ENCODE data around the gene PRELID1. TPM values are rescaled to one million over a fixed set of nuclear protein-coding genes. Genes with fewer than 3 reads are reported as not detected.

PRELID1 gene
- total RNA-seq, 2 experiments from 2014 or later, result 33.1 to 35.0 TPM

DNA sequence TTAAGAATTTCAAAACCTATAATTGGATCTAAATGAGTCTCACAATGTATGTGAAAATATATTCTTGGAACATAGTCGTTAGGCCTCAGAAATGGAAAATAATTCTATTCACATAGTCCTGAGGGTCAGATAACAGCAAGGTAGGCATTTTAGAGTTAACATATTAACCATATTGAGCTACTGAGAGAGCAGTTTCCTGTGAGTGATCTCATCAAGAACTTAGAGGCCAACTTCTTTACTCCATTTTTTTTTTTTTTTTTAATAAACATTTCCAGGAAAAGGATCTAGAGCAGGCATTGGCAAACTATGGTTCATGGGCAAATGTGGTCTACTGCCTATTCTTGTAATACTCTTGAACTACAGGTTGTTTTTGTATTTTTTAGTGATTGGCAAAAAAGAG lies 26.7 kb upstream of the PRELID1 start:
- Histone ChIP-seq H3K36me3 (ENCODE audit: insufficient read depth, low read length) (peaks cover 75% of the 10 kb centered on the region), H3K27me3 (ENCODE audit: control insufficient read depth in 1 of 2, insufficient read depth in 2 of 2, low read length in 2 of 2) (no peaks in the 10 kb centered on the region), H3K4me3 (ENCODE audit: low read length) (no peak overlapping the region), H3K9me3 (ENCODE audit: control insufficient read depth in 1 of 2, insufficient read depth in 1 of 2, low read length in 2 of 2) (no peaks in the 10 kb centered on the region), H3K4me1 (ENCODE audit: insufficient read depth, low read length) (no peaks in the 10 kb centered on the region), H3K27ac (ENCODE audit: low read depth in 1 of 2, low read length in 2 of 2) (no peak overlapping the region)
- no peaks in the 10 kb centered on the region for H3K4me1 Mint-ChIP-seq (ENCODE audit: low read depth)
- TF ChIP-seq, protein P1, sequence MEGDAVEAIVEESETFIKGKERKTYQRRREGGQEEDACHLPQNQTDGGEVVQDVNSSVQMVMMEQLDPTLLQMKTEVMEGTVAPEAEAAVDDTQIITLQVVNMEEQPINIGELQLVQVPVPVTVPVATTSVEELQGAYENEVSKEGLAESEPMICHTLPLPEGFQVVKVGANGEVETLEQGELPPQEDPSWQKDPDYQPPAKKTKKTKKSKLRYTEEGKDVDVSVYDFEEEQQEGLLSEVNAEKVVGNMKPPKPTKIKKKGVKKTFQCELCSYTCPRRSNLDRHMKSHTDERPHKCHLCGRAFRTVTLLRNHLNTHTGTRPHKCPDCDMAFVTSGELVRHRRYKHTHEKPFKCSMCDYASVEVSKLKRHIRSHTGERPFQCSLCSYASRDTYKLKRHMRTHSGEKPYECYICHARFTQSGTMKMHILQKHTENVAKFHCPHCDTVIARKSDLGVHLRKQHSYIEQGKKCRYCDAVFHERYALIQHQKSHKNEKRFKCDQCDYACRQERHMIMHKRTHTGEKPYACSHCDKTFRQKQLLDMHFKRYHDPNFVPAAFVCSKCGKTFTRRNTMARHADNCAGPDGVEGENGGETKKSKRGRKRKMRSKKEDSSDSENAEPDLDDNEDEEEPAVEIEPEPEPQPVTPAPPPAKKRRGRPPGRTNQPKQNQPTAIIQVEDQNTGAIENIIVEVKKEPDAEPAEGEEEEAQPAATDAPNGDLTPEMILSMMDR (IDR thresholded peaks at IDR 0.05), result no peak
- CTCF ChIA-PET, result no interaction called here
- H3K27me3 Mint-ChIP-seq, result no peaks in the 10 kb centered on the region
- H3K36me3 Mint-ChIP-seq (ENCODE audit: low read depth), result peaks cover 83% of the 10 kb centered on the region
- H3K9me3 Mint-ChIP-seq, result no peaks in the 10 kb centered on the region
- DNase-seq (no peak), ATAC-seq (ENCODE audit: poor library complexity) (no peak)
- no peak overlapping the region for H3K27ac Mint-ChIP-seq
- H3K4me3 Mint-ChIP-seq, result no peak overlapping the region
- POLR2A ChIA-PET, result no interaction called here
- intact Hi-C loops (cut with DNase I, micrococcal nuclease), result no loop called here

DNA sequence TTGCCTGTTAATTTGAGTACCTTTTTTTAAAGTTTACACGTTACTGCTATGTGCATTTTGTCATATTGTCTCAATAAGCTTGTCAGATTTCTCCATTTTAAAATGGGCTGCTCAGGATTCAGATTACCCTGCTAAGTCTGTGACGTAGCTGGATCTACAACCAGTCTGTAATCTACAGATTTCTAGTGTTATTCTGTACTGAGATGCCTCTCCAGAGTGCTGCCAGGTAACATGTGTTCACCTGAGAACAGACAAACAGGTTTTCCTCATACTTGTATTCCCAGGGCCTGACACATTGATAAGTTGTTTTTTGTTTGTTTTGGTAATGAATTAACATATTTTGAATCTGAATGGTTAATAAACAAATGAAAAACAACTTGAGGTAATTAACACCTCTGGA lies 15.4 kb upstream of the PRELID1 start:
- no peak overlapping the region for H3K27ac ChIP-seq (ENCODE audit: low read depth in 1 of 2, low read length in 2 of 2)
- Mint-ChIP-seq H3K4me3 (no peak overlapping the region), H3K9me3 (no peaks in the 10 kb centered on the region), H3K27ac (no peak overlapping the region), H3K4me1 (ENCODE audit: low read depth) (no peaks in the 10 kb centered on the region), H3K36me3 (ENCODE audit: low read depth) (peaks cover 89% of the 10 kb centered on the region), H3K27me3 (no peaks in the 10 kb centered on the region)
- intact Hi-C loops (cut with DNase I, micrococcal nuclease), result no loop called here
- no peaks in the 10 kb centered on the region for H3K9me3 ChIP-seq (ENCODE audit: control insufficient read depth in 1 of 2, insufficient read depth in 1 of 2, low read length in 2 of 2)
- TF ChIP-seq, protein P1 (IDR thresholded peaks at IDR 0.05), result no peak
- H3K4me3 ChIP-seq (ENCODE audit: low read length), result no peak overlapping the region
- ChIA-PET CTCF (interaction anchor here (1.4 kb wide), 1 partner anchor 11 kb away, joined by 3 read pairs; no protein-coding TSS in a partner anchor), POLR2A (no interaction called here)
- H3K27me3 ChIP-seq (ENCODE audit: control insufficient read depth in 1 of 2, insufficient read depth in 2 of 2, low read length in 2 of 2), result no peaks in the 10 kb centered on the region
- peaks cover 81% of the 10 kb centered on the region for H3K36me3 ChIP-seq (ENCODE audit: insufficient read depth, low read length)
- DNase-seq (no peak), ATAC-seq (ENCODE audit: poor library complexity) (no peak)
- no peaks in the 10 kb centered on the region for H3K4me1 ChIP-seq (ENCODE audit: insufficient read depth, low read length)

DNA sequence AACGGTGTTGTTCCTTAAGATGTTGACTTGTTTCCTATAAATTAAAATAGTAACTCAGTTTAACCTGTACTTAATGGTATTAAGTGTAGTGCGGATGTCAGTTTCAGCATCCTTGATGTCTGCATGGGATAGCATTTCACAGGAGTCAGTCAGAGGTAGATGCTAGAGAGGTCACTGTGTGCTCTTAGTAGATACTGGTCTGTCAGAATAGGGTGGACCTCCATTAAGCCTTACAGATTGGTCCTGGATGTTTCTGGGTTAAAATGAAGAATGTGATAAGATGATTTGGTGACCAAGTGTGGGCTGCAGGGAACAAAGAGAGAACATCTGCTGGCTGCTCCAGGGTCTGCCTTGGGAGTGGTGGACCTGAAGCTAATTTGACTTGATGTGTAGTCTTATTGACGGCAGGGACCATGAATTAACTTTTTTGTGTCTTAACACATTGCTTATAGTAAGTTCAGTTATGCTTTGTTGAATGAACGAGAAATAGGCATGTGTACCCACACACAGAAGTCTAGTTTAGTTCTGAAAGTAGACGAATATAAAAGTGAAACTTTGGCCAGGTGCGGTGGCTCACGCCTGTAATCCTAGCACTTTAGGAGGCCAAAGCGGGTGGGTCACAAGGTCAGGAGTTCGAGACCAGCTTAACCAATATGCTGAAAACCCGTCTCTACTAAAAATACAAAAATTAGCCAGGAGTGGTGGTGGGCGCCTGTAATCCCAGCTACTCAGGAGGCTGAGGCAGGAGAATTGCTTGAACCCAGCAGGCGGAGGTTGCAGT lies 12.6 kb upstream of the PRELID1 start:
- CTCF ChIA-PET, result no interaction called here
- H3K9me3 ChIP-seq (ENCODE audit: control insufficient read depth in 1 of 2, insufficient read depth in 1 of 2, low read length in 2 of 2), result no peaks in the 10 kb centered on the region
- no peak for DNase-seq
- H3K4me3 ChIP-seq (ENCODE audit: low read length), result no peak overlapping the region
- peaks cover 84% of the 10 kb centered on the region for H3K36me3 ChIP-seq (ENCODE audit: insufficient read depth, low read length)
- H3K4me3 Mint-ChIP-seq, result no peak overlapping the region
- H3K4me1 ChIP-seq (ENCODE audit: insufficient read depth, low read length), result peaks cover 6% of the 10 kb centered on the region
- H3K4me1 Mint-ChIP-seq (ENCODE audit: low read depth), result peaks cover 11% of the 10 kb centered on the region
- POLR2A ChIA-PET, result no interaction called here
- no peaks in the 10 kb centered on the region for H3K27me3 ChIP-seq (ENCODE audit: control insufficient read depth in 1 of 2, insufficient read depth in 2 of 2, low read length in 2 of 2)
- TF ChIP-seq, protein P1 (IDR thresholded peaks at IDR 0.05), result no peak
- no peaks in the 10 kb centered on the region for H3K27me3 Mint-ChIP-seq
- H3K27ac Mint-ChIP-seq, result no peak overlapping the region
- no peak overlapping the region for H3K27ac ChIP-seq (ENCODE audit: low read depth in 1 of 2, low read length in 2 of 2)
- intact Hi-C loops (cut with DNase I, micrococcal nuclease), result no loop called here
- no peaks in the 10 kb centered on the region for H3K9me3 Mint-ChIP-seq
- H3K36me3 Mint-ChIP-seq (ENCODE audit: low read depth), result peaks cover 89% of the 10 kb centered on the region
- no peak for ATAC-seq (ENCODE audit: poor library complexity)
